ENCODE results near the gene PDHB.
A peak's percentile ranks its signal among the peaks of the same experiment; 100 is the strongest.

Gene PDHB

DNA sequence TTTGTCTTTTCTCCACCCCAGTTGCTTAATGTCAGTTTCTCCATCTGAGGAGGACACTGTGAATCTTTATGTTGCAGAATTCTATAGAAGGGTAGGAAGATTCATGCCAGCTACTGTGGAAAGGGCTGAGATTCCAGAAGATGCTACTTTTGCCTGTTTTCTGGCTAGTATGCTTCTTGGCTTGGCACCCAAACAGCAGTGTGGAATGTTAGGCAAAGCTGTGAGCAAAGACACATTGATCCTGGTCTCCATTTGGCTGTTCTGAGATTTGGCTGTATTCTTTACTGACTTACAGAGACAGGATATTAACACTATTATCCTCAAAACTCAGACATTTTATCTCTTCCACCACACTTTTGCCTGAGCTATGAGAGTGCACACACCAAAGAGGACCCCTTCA is 39.3 kb downstream of the PDHB start:
- TF ChIP-seq, protein P1, sequence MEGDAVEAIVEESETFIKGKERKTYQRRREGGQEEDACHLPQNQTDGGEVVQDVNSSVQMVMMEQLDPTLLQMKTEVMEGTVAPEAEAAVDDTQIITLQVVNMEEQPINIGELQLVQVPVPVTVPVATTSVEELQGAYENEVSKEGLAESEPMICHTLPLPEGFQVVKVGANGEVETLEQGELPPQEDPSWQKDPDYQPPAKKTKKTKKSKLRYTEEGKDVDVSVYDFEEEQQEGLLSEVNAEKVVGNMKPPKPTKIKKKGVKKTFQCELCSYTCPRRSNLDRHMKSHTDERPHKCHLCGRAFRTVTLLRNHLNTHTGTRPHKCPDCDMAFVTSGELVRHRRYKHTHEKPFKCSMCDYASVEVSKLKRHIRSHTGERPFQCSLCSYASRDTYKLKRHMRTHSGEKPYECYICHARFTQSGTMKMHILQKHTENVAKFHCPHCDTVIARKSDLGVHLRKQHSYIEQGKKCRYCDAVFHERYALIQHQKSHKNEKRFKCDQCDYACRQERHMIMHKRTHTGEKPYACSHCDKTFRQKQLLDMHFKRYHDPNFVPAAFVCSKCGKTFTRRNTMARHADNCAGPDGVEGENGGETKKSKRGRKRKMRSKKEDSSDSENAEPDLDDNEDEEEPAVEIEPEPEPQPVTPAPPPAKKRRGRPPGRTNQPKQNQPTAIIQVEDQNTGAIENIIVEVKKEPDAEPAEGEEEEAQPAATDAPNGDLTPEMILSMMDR (IDR thresholded peaks at IDR 0.05; ENCODE audit: low read depth, low read length): no peak
- no peak for DNase-seq (ENCODE audit: extremely low read depth, low read depth)

DNA sequence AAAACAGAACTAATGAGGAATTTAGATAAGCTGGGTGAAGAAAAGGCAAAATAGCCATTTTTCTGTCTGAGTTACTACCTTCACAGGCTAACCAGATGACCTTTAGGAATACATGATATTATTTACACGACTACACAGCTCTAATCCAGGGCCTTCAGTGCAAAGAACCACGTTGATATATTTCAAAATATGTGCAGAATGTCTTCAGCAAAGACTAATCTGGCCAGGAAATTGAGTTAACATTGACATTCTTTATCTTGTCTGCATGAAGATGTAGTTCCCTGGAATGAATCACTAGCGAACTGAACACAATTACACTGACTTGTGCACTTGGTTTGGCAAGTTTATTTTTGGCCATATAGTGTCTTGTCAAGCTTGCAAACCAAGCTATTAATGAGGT is 41.5 kb downstream of the PDHB start:
- TF ChIP-seq, protein P1 (IDR thresholded peaks at IDR 0.05; ENCODE audit: low read depth, low read length): no peak

DNA sequence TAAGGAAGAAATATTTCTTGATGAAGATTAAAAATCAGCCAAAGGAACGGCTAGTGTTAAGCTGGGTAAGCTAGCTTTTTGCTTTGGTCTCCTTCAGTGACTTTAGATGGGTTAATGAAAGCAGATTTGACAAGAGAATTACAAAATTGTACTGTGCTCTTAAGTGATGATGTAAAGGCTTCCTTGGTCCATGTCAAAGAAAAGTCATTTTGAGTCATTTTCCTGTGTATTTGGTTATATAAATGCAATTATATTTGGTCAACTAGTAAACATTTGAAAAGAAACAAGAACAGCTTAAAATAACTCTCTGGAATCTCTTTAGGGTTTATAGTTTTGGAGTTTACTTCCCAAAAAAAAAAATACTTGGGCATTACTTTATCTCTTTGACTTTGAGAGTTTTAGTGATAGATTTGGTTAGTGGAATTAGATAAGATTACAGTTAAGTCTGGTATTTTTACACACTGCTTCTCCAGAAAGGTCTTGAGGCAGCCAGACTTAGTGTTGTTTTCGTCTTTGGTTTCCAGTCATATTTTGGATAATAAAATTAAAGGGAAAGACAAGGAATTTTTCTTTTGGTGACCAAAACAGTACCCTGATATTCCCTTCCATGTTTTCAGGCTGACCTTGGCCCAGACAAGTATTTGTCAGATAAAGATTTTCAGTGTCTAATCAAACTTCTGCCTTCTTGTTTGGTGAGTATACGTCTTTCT is 42.3 kb downstream of the PDHB start:
- no peak for DNase-seq (ENCODE audit: extremely low read depth, low read depth)
- TF ChIP-seq, protein P1 (IDR thresholded peaks at IDR 0.05; ENCODE audit: low read depth, low read length): no peak

More for the DNA sequence above, 41.5 kb downstream of the PDHB start:
- DNase-seq (ENCODE audit: extremely low read depth, low read depth): no peak

DNA sequence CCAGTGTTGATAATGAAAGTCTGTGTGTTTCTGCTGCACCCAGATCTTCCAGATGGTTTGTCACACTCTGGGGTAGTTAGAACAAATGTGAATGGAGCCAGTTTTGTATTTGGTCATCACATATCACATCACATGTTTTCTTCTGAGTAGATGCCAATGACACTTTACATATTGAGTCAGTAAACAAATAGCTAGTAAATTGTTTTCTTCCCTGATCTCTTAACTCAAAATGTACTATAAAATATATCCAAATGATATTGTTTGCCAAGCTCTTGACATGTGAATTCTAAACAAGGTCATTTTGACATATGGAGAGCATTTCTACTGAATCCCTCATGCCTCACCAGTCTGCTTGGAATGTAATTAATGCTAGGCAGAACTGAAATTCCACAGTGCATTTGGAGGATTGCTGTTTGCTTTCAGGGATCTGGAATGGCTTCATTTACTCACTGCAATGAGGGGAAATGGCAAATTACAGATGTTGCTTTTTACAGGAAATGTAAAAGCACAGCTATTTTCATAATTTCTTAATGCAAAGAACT is 45.0 kb downstream of the PDHB start:
- peak; percentile 84 for DNase-seq (ENCODE audit: extremely low read depth, low read depth)

DNA sequence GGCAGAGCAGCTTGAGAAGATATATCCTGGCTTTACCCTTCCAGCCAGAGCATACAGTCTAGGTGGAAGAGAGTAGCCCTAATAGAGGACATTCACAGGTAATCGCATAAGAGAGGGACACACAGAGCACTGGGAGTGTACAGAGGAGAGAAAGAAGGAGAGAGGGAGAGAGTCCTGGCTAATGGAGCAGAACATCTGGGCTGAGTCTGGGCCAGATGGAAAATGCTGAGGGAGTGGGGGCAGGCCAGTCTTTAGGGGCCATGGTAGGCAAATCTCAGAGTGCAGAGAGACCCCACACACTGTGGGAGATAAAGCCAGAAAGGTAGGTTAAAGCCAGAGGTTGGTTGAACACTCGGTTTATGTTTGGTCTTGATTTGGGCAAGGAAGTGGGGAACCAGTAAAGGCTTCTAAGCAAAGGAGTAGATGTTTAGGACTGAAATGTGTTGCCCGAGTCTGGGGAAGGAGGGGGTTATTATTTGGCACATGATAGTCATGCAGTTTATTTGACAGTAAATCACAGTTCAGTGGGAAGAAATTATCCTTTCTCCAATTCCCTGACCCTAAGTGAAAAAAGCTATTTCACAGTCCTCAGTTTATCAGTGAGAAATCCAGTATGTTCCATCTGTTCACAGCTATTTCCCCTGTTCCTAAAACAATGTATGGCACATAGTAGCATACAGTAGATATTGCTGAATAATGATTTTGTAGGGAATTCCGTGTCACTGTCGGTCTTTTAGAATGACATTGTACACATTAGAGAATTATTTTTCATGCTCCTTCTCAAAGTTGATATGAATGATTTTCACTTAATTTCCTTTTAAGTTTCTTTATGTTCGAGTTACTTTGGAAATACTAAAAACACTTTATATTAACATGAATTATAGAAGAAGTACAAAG is 45.7 kb downstream of the PDHB start:
- DNase-seq (ENCODE audit: extremely low read depth, low read depth): no peak
- TF ChIP-seq, protein P1 (IDR thresholded peaks at IDR 0.05; ENCODE audit: low read depth, low read length): no peak

More for the DNA sequence above, 45.0 kb downstream of the PDHB start:
- TF ChIP-seq, protein P1 (IDR thresholded peaks at IDR 0.05; ENCODE audit: low read depth, low read length): no peak

DNA sequence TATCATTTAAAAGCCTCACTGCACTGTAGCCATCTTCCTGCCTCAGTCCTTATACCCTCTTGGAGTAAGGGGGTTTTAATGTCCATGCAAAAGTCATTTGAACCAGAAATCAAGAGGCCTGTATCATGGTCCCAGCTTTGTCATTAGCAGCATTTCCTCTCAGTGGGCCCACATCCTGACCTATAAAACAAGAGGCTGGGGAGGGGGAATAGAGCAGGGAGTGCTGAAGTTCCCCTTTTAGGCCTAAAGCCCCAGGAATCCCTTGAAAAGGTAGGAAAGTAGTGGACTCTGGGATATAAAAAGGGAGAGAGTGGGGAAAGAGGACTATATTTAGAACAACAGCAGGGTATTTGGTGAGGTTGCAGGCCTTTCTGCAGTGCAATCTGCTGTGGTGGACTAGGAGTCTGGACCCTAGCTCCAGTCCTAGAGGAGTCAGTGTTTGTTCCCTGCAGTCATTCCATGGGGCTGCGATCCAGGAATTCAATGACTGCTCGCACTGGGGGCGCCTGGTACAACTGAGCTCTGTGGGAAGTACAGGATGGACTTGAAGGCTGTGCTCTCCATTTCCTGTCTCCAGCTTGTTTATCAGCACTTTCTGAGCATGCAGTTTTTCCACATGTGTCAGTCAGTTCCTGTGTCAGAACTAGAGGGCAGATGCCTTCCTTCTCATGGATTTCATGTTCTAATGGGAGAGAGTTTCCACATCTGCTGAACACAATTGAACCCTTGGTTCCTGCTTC is 46.8 kb downstream of the PDHB start:
- peak; percentile 36 for DNase-seq (ENCODE audit: extremely low read depth, low read depth)
- TF ChIP-seq, protein P1 (IDR thresholded peaks at IDR 0.05; ENCODE audit: low read depth, low read length): no peak
